Panc1 (cell line): Measurements from ENCODE around the gene PCDHGA6.
A peak's percentile ranks its signal among the peaks of the same experiment; 100 is the strongest.

Source experiments
- CTCF ChIP-seq: fragments of 450-650 bp; IDR thresholded peaks from 2 replicates; pipeline ENCODE4 v1.5.1; 2017; ENCODE audit warnings: mild to moderate bottlenecking
- POLR2AphosphoS5 ChIP-seq: IDR thresholded peaks from 2 replicates; pipeline ENCODE4 v1.6.1; 2012; ENCODE audit warnings: mild to moderate bottlenecking, low read depth, low read length, moderate library complexity
- REST ChIP-seq, 2 experiments: IDR thresholded peaks; 2 replicates each; pipeline ENCODE4 v1.6.1; 2011 to 2012; ENCODE audit warnings: low read depth in 2 of 2, control low read depth in 1 of 2, low read length in 1 of 2, mild to moderate bottlenecking in 1 of 2, moderate library complexity in 1 of 2; ENCODE audit not compliant: insufficient read depth in 1 of 2
- SIN3A ChIP-seq: IDR thresholded peaks from 2 replicates; pipeline ENCODE4 v1.6.1; 2012; ENCODE audit warnings: low read depth, mild to moderate bottlenecking, low read length, moderate library complexity, borderline replicate concordance; ENCODE audit not compliant: insufficient read depth
- TCF7L2 ChIP-seq: IDR thresholded peaks from 2 replicates; pipeline ENCODE4 v1.6.1; 2011; ENCODE audit warnings: mild to moderate bottlenecking, low read depth, low read length, inconsistent platforms

- no peak for TF ChIP-seq SIN3A
- peak; percentile 87 for TF ChIP-seq CTCF
- no peak for TF ChIP-seq TCF7L2
- no peak for TF ChIP-seq POLR2AphosphoS5
- no peak for TF ChIP-seq REST (IDR thresholded peaks at IDR 0.05; ENCODE audit: insufficient read depth in 1 of 2, low read depth in 2 of 2, low read length in 1 of 2)
Observed at GRCh38 chr5:141412854-141413539, 39.3 kb downstream of the PCDHGA6 start, which contains the start of gene PCDHGA10.
